Ovary (tissue), 9 donors: ENCODE measurements around the gene ITPR1. TPM values are rescaled to one million over a fixed set of nuclear protein-coding genes. Genes with fewer than 3 reads are reported as not detected.

Experiments
- DNase-seq, 5 donors: peaks; one replicate each; pipeline ENCODE4 v3.0.0-alpha.2; 2019 to 2020
- H3K27ac ChIP-seq, 2 donors: fragments of 200-600 bp; one replicate each; pipeline versions ENCODE4 v1.5.1 to v1.8.0; 2019 to 2022
- H3K27me3 ChIP-seq: fragments of 200-600 bp; one replicate; pipeline ENCODE4 v1.8.0; 2022
- H3K36me3 ChIP-seq: fragments of 200-600 bp; sonication (generic); one replicate; pipeline ENCODE4 v1.5.1; 2019
- H3K4me1 ChIP-seq: one replicate; pipeline ENCODE4 v1.8.1; 2013; ENCODE audit warnings: mild to moderate bottlenecking, moderate library complexity; ENCODE audit not compliant: insufficient read depth
- H3K4me3 ChIP-seq: fragments of 200-600 bp; sonication (generic); one replicate; pipeline ENCODE4 v1.5.1; 2017
- H3K9me3 ChIP-seq, 2 donors: fragments of 200-600 bp in 1 of 2; sonication (generic) in 1 of 2; one replicate each; pipeline versions ENCODE4 v1.5.1 to v1.8.1; 2013 to 2019; ENCODE audit warnings: mild to moderate bottlenecking in 1 of 2, moderate library complexity in 1 of 2
- EP300 ChIP-seq: sonication (generic); formaldehyde crosslinking; IDR thresholded peaks from one replicate; pipeline ENCODE4 v1.6.1; 2017; ENCODE audit warnings: antibody characterized with exemption
- POLR2A ChIP-seq: fragments of 450-650 bp; IDR thresholded peaks from one replicate; pipeline ENCODE4 v1.6.1; 2017; ENCODE audit warnings: antibody characterized with exemption, mild to moderate bottlenecking, moderate library complexity
- WGBS, 3 donors: extraction: QIAGEN DNeasy Blood & Tissue Kit in 1 of 3; methylation state at CpG; one replicate each; pipeline versions ENCODE4 v1.1.5 to v1.1.7; 2013 to 2017; 5-methylcytosine and 5-hydroxymethylcytosine counted together
- intact Hi-C, 4 donors: fragments of 100-400 bp; cut with DNase I; formaldehyde crosslinking; loops; one replicate each; pipeline versions ENCODE4 v1.11.0 to v1.15.1; 2022 to 2023
- polyA plus RNA-seq, 2 donors: library from polyadenylated mRNA; stranded (reverse); fragments of 200-250 nt in 1 of 2; fragments of 350-450 nt in 1 of 2; fragmentation: Illumina TruSeq in 1 of 2; extraction: RNeasy Lipid Tissue Mini Kit (QIAGEN cat#74804) in 1 of 2; gene quantifications; one replicate each; pipeline ENCODE4 v1.2.3, GENCODE V29; 2013 to 2014
- total RNA-seq, 7 donors: library from RNA; depleted of rRNA in 2 of 7; stranded (reverse); fragments of >200 nt in 2 of 7; fragmentation: NEBNext Ultra II Directional in 3 of 7; extraction: Animal tissue kit (Norgen Biotek cat#: 25700) in 3 of 7; gene quantifications; one replicate each; pipeline versions ENCODE4 v1.1.0 to v1.2.4, GENCODE V29; 2016 to 2023
- TF ChIP-seq, protein P1 (sequence below), 3 donors: fragments of 450-650 bp in 2 of 3; fragments of 200-600 bp in 1 of 3; IDR thresholded peaks; one replicate each; pipeline versions ENCODE4 v1.5.1 to v1.8.0; 2016 to 2022; ENCODE audit warnings: antibody characterized with exemption in 3 of 3, mild to moderate bottlenecking in 1 of 3
- donor health status: DM: no; HTN: no; CAD: no; lungs with moderate emphysema.
- donor health status: DM: no; HTN: no; CAD: no.
- donor health status: Bipolar disorder and iron deficiency.
- donor health status: DM: yes; HTN: yes; CAD: no.
- donor health status: DM: no; HTN: no; CAD: no.
- donor health status: DM: yes; HTN: yes; CAD: no.

The ITPR1 gene
- total and polyA plus RNA-seq, 9 donors = 59.5 to 313 (median 144) TPM

DNA sequence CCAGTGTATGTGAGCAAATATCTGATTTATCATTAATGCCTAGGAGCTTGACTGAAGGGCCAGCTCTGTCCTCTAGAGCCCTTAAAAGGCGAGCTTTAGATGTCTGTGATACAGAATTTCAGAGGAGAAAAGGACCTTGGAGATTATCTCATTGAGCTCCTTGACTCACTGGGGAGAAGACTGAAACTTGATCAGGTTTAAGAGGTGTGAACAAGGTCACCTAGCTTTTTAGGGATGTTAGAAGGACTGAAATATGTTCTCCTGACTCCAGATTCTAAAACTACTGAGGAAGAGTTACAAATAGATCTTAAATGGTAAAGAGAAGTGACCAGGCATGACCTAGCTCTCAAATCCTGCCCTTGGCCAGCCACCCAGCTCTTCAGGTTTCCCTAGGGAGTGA, 292.4 kb downstream of the ITPR1 start:
- intact Hi-C loops = loop anchor here in 1 of 4 donors (10.0 kb wide), 1 partner anchor 51 kb away; no protein-coding TSS in a partner anchor
- WGBS, 3 donors = 95 to 100% (median 98%) methylated on average over 1 of the region's 1 CpG
- Histone ChIP-seq H3K9me3 (no peaks in the 10 kb centered on the region), H3K36me3 (no peaks in the 10 kb centered on the region), H3K4me3 (no peak overlapping the region), H3K27me3 (no peaks in the 10 kb centered on the region), H3K4me1 (no peaks in the 10 kb centered on the region), H3K27ac (no peak overlapping the region)
- no peak for TF ChIP-seq POLR2A
- TF ChIP-seq, protein P1, sequence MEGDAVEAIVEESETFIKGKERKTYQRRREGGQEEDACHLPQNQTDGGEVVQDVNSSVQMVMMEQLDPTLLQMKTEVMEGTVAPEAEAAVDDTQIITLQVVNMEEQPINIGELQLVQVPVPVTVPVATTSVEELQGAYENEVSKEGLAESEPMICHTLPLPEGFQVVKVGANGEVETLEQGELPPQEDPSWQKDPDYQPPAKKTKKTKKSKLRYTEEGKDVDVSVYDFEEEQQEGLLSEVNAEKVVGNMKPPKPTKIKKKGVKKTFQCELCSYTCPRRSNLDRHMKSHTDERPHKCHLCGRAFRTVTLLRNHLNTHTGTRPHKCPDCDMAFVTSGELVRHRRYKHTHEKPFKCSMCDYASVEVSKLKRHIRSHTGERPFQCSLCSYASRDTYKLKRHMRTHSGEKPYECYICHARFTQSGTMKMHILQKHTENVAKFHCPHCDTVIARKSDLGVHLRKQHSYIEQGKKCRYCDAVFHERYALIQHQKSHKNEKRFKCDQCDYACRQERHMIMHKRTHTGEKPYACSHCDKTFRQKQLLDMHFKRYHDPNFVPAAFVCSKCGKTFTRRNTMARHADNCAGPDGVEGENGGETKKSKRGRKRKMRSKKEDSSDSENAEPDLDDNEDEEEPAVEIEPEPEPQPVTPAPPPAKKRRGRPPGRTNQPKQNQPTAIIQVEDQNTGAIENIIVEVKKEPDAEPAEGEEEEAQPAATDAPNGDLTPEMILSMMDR (IDR thresholded peaks at IDR 0.05) = no peak
- no peak for TF ChIP-seq EP300
- no peak for DNase-seq

- no peaks in the 10 kb centered on the region for H3K4me1 ChIP-seq
- TF ChIP-seq EP300 (no peak), POLR2A (no peak)
- TF ChIP-seq, protein P1 (IDR thresholded peaks at IDR 0.05) = no peak
- WGBS, 3 donors = 97 to 98% (median 97%) methylated on average over 3 of the region's 3 CpGs
- no peak overlapping the region for H3K4me3 ChIP-seq
- H3K27ac ChIP-seq = no peak overlapping the region
- no peaks in the 10 kb centered on the region for H3K9me3 ChIP-seq
- no peaks in the 10 kb centered on the region for H3K36me3 ChIP-seq
- intact Hi-C loops = loop anchor here in 1 of 4 donors (10.0 kb wide), 1 partner anchor 52 kb away; no protein-coding TSS in a partner anchor
- no peaks in the 10 kb centered on the region for H3K27me3 ChIP-seq
- DNase-seq = no peak
Observed at GRCh38 chr3:4786431-4786830, 293.3 kb downstream of the ITPR1 start.

GRCh38 chr3:4791358-4791757, 298.2 kb downstream of the ITPR1 start:
- Histone ChIP-seq H3K4me3 (no peak overlapping the region), H3K27ac (no peak overlapping the region), H3K4me1 (no peaks in the 10 kb centered on the region), H3K27me3 (no peaks in the 10 kb centered on the region), H3K9me3 (no peaks in the 10 kb centered on the region), H3K36me3 (no peaks in the 10 kb centered on the region)
- no peak for DNase-seq
- 95 to 99% (median 97%) methylated on average over 4 of the region's 4 CpGs for WGBS, 3 donors
- TF ChIP-seq EP300 (no peak), POLR2A (no peak)
- TF ChIP-seq, protein P1 (IDR thresholded peaks at IDR 0.05) = no peak
- intact Hi-C loops = no loop called here

GRCh38 chr3:4793311-4793710, 300.2 kb downstream of the ITPR1 start:
- Histone ChIP-seq H3K27me3 (no peaks in the 10 kb centered on the region), H3K36me3 (no peaks in the 10 kb centered on the region), H3K4me1 (no peaks in the 10 kb centered on the region), H3K9me3 (no peaks in the 10 kb centered on the region), H3K27ac (no peak overlapping the region), H3K4me3 (no peak overlapping the region)
- no peak for DNase-seq
- WGBS, 3 donors = 89 to 94% (median 93%) methylated on average over 5 of the region's 5 CpGs
- TF ChIP-seq, protein P1 (IDR thresholded peaks at IDR 0.05) = no peak
- TF ChIP-seq POLR2A = no peak
- TF ChIP-seq EP300 = no peak
- intact Hi-C loops = no loop called here
